GM12874 (cell line): ENCODE results near the gene CDCA3.

Experiments
- CTCF ChIP-seq: IDR thresholded peaks from 2 replicates; pipeline ENCODE4 v1.5.1; 2011; ENCODE audit warnings: low read depth, mild to moderate bottlenecking, control low read depth, low read length, moderate library complexity; ENCODE audit not compliant: insufficient read depth

CDCA3 gene

GRCh38 chr12:6851153-6851920 lies at the start of gene CDCA3:
CDCA3 (minus strand) TSS chr12:6851286; CDS start chr12:6850952, 334 bp downstream.
- no peak for TF ChIP-seq CTCF

DNA sequence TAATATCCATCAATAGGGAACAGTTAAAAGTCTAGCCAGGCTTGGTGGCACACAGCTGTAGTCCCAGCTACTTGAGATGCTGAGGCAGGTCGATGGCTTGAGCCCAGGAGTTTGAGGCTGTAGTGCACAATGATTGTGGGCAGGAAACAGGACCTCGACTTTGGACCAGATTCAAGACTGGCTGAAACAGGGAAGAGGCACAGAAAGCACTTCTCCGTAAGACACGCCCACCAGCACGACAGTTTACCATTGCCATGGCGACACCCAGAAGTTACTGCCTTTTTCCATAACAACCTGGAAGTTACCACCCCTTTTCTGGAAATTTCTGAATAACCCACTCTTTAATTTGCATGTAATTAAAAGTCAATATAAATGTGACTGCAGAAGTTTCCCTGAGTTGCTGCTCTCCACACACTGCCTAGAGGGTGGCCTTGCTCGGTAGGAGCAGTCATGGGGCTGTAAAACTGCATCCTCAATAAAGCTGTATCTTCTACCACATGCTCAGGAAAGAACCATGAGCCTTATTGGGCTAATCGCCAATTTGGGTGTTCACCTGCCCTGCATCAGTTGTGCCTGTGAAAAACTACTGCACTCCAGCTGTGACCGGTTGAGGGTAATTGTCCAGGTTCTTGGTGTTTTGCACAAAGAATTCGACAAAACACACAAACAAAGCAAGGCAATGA lies 48.9 kb upstream of the CDCA3 start:
- TF ChIP-seq CTCF = no peak

GRCh38 chr12:6899427-6899826 lies 48.3 kb upstream of the CDCA3 start:
- no peak for TF ChIP-seq CTCF

DNA sequence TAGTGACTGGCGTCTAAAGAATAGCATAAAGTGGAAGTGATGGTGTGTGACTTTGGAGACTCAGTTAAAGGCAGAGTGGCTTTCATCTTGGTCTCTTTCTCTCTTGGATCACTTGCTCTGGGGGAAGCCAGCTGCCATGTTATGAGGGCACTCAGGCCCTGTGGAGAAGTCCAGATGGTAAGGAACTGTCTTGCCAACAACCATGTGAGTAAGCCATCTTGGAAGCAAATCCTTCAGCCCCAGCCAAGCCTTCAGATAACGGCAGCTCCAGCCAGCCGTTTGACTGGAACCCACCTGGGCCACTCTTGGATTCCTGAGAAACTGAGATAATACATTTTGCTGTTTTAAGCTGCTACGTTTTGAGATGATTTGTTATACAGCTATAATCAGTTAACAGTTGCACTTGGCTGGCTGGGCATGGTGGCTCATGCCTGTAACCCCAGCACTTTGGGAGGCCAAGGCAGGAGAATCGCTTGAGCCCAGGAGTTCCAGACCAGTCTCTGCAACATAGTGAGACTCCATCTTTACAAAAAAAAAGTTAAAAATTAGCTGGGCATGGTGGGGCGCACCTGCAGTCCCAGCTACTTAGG lies 45.9 kb upstream of the CDCA3 start:
- no peak for TF ChIP-seq CTCF

DNA sequence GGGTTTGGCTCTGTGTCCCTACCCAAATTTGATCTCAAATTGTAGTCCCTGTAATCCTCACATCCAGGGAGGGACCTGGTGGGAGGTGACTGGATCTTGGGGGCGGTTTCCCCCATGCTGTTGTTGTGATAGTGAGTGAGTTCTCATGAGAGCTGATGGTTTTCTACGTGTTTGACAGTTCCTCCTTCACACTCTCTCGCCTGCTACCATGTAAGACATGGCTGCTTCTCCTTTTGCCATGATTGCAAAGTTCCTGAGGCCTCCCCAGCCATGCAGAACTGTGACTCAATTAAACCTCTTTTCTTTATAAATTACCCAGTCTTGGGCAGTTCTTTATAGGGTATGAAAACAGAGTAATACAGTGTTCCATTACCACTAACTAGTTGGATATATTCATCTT lies 43.2 kb upstream of the CDCA3 start:
- TF ChIP-seq CTCF = no peak

DNA sequence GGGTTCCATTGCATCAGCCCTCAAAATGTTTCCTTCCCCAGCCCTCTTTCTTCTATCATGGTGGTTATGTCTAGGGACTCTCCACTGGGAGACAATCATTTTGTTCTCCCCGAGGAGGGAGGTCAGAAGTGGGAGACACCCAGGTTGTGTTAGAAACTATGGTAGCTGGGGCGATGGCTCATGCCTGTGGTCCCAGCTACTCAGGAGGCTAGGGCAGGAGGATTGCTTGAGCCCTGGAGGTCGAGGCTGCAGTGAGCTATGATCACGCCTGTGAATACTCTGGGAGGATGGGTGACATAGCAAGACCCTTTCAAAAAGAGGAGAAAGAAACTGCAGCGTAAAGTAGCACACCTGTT lies 40.5 kb upstream of the CDCA3 start:
- TF ChIP-seq CTCF = no peak

GRCh38 chr12:6890789-6891645 lies 39.9 kb upstream of the CDCA3 start:
- TF ChIP-seq CTCF = peak; percentile 84
